ENCODE measurements around the gene CYP19A1. TPM values are rescaled to one million over a fixed set of nuclear protein-coding genes. Genes with fewer than 3 reads are reported as not detected.
A peak's percentile ranks its signal among the peaks of the same experiment; 100 is the strongest.

The CYP19A1 gene
- total and polyA plus RNA-seq, 7 experiments from 2014 or later, result 0.48 to 1.4 TPM; not detected in 5

DNA sequence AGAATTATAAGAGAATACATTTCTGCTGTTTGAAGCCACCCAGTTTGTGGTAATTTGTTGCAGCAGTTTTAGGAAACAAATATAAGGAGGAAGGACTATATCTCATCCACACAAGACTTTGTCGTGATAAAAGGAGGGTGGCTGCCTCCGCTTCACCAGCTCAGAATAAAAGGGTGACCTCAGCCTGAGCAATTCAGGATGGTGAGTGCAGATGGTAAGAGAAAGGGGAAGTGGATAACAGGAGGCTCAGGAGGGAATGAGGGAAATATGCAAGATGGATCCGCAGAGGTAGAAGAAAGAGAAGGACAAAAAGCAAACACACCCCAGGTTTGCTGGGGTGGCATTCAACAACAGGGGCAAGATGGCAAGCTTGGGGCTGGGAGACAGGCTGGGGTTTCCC lies 135.6 kb downstream of the CYP19A1 start:
- no peak overlapping the region for H3K27ac ChIP-seq (ENCODE audit: low read depth, low read length)
- H3K9me3 Mint-ChIP-seq, result no peaks in the 10 kb centered on the region
- no peaks in the 10 kb centered on the region for H3K27me3 ChIP-seq (ENCODE audit: control insufficient read depth in 2 of 2, insufficient read depth in 2 of 2, low read length in 2 of 2)
- DNase-seq, result no peak
- no peaks in the 10 kb centered on the region for H3K36me3 Mint-ChIP-seq
- H3K4me3 ChIP-seq (ENCODE audit: low read length), result no peak overlapping the region
- peaks cover 11 to 33% (median 28%) of the 10 kb centered on the region in 5 donors for H3K27me3 Mint-ChIP-seq
- ChIA-PET POLR2A (no interaction called here), CTCF (no interaction called here)
- no peaks in the 10 kb centered on the region for H3K36me3 ChIP-seq (ENCODE audit: control insufficient read depth in 2 of 3, insufficient read depth in 3 of 3, low read length in 3 of 3)
- no peak overlapping the region for H3K4me3 Mint-ChIP-seq
- peak; percentile 47 for ATAC-seq
- no peaks in the 10 kb centered on the region for H3K9me3 ChIP-seq (ENCODE audit: control insufficient read depth in 2 of 3, low read length in 3 of 3)
- intact Hi-C loops (cut with micrococcal nuclease), result no loop called here
- no peaks in the 10 kb centered on the region for H3K4me1 ChIP-seq (ENCODE audit: control insufficient read depth in 2 of 2, insufficient read depth in 2 of 2, low read length in 2 of 2)
- no peaks in the 10 kb centered on the region for H3K4me1 Mint-ChIP-seq
- no peak overlapping the region for H3K27ac Mint-ChIP-seq

DNA sequence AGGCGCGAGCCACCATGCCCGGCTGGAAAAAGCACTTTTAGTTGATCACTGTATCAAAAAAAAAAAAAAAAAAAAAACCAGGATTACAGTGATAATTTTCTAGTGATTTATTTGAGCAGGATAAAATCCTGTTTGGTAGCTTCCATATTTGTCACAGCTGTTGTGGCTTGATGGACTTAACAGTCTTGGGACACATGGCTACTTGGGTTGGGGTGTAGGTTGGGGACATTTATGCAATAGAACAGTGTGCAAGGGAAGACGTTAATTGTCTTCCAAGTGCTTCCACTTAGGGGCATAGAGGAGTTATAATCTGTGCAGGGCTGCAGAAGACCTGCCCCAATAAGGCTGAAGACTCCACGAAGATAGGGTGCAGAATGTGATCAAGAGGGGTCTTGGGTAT lies 136.8 kb downstream of the CYP19A1 start:
- Histone ChIP-seq H3K27me3 (ENCODE audit: control insufficient read depth in 2 of 2, insufficient read depth in 2 of 2, low read length in 2 of 2) (no peaks in the 10 kb centered on the region), H3K27ac (ENCODE audit: low read depth, low read length) (no peak overlapping the region), H3K4me1 (ENCODE audit: control insufficient read depth in 2 of 2, insufficient read depth in 2 of 2, low read length in 2 of 2) (no peaks in the 10 kb centered on the region), H3K4me3 (ENCODE audit: low read length) (no peak overlapping the region), H3K36me3 (ENCODE audit: control insufficient read depth in 2 of 3, insufficient read depth in 3 of 3, low read length in 3 of 3) (no peaks in the 10 kb centered on the region), H3K9me3 (ENCODE audit: control insufficient read depth in 2 of 3, low read length in 3 of 3) (no peaks in the 10 kb centered on the region)
- H3K36me3 Mint-ChIP-seq, result no peaks in the 10 kb centered on the region
- H3K27me3 Mint-ChIP-seq, result peaks cover 13 to 40% (median 29%) of the 10 kb centered on the region in 5 donors
- H3K4me1 Mint-ChIP-seq, result no peaks in the 10 kb centered on the region
- H3K4me3 Mint-ChIP-seq, result no peak overlapping the region
- POLR2A ChIA-PET, result no interaction called here
- intact Hi-C loops (cut with micrococcal nuclease), result no loop called here
- H3K27ac Mint-ChIP-seq, result no peak overlapping the region
- CTCF ChIA-PET, result no interaction called here
- no peak for ATAC-seq
- no peaks in the 10 kb centered on the region for H3K9me3 Mint-ChIP-seq
- DNase-seq, result no peak

DNA sequence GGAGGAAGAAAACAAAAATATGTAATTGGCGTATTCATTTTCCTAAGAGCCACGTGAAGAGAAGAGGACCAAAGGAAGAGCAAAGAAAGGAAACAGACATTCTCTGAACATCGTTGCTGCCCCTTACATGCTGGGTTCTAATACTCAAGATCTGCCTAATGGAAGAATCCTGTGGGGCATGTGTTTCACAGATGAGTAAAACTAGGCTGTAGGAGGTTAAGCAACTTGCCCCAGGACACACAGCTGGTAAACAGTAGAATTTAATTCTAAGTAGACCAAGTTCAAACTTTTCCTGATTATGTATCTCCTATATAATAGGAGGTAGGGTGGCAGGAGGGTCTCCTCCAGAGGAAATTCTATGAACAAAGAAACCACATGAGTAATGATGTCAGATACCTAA lies 137.6 kb downstream of the CYP19A1 start:
- intact Hi-C loops (cut with micrococcal nuclease), result no loop called here
- CTCF ChIA-PET, result no interaction called here

DNA sequence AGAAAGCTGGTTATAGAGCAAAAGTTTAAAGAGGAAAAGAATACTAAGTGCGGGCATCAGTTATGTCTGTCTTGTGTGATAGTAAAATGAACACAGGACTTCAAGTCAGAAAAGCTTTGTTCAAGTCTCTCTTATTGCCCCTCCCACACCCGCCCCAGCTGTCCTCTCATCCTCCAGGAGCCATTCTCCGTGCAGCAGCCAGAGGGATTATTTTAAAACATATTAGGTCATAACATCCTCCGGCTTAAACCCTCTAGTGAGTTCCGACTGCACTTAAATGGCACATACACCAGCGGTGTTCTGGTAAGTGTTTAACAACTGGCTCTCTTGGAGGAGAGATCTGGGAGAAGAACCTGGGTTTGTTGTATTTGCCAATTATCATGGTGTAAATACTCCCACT lies 138.9 kb downstream of the CYP19A1 start:
- Histone ChIP-seq H3K4me1 (ENCODE audit: control insufficient read depth in 2 of 2, insufficient read depth in 2 of 2, low read length in 2 of 2) (no peaks in the 10 kb centered on the region), H3K27ac (ENCODE audit: low read depth, low read length) (no peak overlapping the region), H3K4me3 (ENCODE audit: low read length) (no peak overlapping the region), H3K9me3 (ENCODE audit: control insufficient read depth in 2 of 3, low read length in 3 of 3) (no peaks in the 10 kb centered on the region), H3K27me3 (ENCODE audit: control insufficient read depth in 2 of 2, insufficient read depth in 2 of 2, low read length in 2 of 2) (no peaks in the 10 kb centered on the region), H3K36me3 (ENCODE audit: control insufficient read depth in 2 of 3, insufficient read depth in 3 of 3, low read length in 3 of 3) (no peaks in the 10 kb centered on the region)
- no peaks in the 10 kb centered on the region for H3K4me1 Mint-ChIP-seq
- H3K27me3 Mint-ChIP-seq, result peaks cover 13 to 49% (median 33%) of the 10 kb centered on the region in 5 donors
- DNase-seq, result no peak
- H3K36me3 Mint-ChIP-seq, result no peaks in the 10 kb centered on the region
- H3K4me3 Mint-ChIP-seq, result no peak overlapping the region
- peak overlapping the region in 1 of 9 donors; percentile 26 for H3K27ac Mint-ChIP-seq
- ATAC-seq, result no peak
- POLR2A ChIA-PET, result no interaction called here
- no peaks in the 10 kb centered on the region for H3K9me3 Mint-ChIP-seq
- intact Hi-C loops (cut with micrococcal nuclease), result no loop called here
- CTCF ChIA-PET, result no interaction called here

More for the DNA sequence above, 137.6 kb downstream of the CYP19A1 start:
- DNase-seq (no peak), ATAC-seq (no peak)
- H3K4me3 Mint-ChIP-seq, result no peak overlapping the region
- H3K4me1 ChIP-seq (ENCODE audit: control insufficient read depth in 2 of 2, insufficient read depth in 2 of 2, low read length in 2 of 2), result no peaks in the 10 kb centered on the region
- no peaks in the 10 kb centered on the region for H3K36me3 Mint-ChIP-seq
- no peak overlapping the region for H3K27ac ChIP-seq (ENCODE audit: low read depth, low read length)
- no peaks in the 10 kb centered on the region for H3K9me3 Mint-ChIP-seq
- H3K27me3 ChIP-seq (ENCODE audit: control insufficient read depth in 2 of 2, insufficient read depth in 2 of 2, low read length in 2 of 2), result no peaks in the 10 kb centered on the region
- H3K4me1 Mint-ChIP-seq, result no peaks in the 10 kb centered on the region
- H3K4me3 ChIP-seq (ENCODE audit: low read length), result no peak overlapping the region
- no peak overlapping the region for H3K27ac Mint-ChIP-seq
- H3K9me3 ChIP-seq (ENCODE audit: control insufficient read depth in 2 of 3, low read length in 3 of 3), result no peaks in the 10 kb centered on the region
- POLR2A ChIA-PET, result no interaction called here
- peaks cover 13 to 37% (median 30%) of the 10 kb centered on the region in 5 donors for H3K27me3 Mint-ChIP-seq
- no peaks in the 10 kb centered on the region for H3K36me3 ChIP-seq (ENCODE audit: control insufficient read depth in 2 of 3, insufficient read depth in 3 of 3, low read length in 3 of 3)

DNA sequence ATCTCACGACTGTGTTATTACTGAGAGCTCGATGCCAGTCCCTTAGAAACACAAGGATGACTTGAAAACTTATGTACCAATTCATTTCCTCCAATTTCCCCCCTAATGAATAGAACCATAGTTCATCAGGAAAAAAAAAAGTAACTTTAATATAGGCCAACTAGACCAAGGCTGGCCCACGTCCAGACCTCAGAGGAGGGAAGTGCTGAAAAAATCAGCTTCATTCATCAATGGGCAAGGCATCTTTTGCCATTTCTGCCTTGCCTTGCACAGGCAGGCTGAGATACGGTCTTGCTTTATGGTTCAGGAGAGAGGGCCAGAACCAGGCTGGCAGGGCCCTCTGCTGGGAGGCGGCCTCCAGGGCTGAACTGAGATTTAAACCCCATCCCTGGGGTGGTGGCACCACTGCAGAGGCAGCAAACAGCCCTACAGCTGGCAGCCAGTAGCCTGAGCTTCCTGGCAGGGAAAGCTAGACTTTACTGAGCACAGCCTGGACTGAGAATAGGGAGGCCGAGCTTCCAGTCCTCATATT lies 139.6 kb downstream of the CYP19A1 start:
- Mint-ChIP-seq H3K4me1 (no peaks in the 10 kb centered on the region), H3K27ac (no peak overlapping the region), H3K27me3 (peaks cover 15 to 56% (median 40%) of the 10 kb centered on the region in 5 donors), H3K4me3 (no peak overlapping the region), H3K36me3 (no peaks in the 10 kb centered on the region), H3K9me3 (no peaks in the 10 kb centered on the region)
- H3K36me3 ChIP-seq (ENCODE audit: control insufficient read depth in 2 of 3, insufficient read depth in 3 of 3, low read length in 3 of 3), result no peaks in the 10 kb centered on the region
- DNase-seq (no peak), ATAC-seq (no peak)
- ChIA-PET CTCF (interaction anchor here (0.6 kb wide), 1 partner anchor 35 kb away, joined by 3 read pairs; no protein-coding TSS in a partner anchor), POLR2A (no interaction called here)
- no peak overlapping the region for H3K27ac ChIP-seq (ENCODE audit: low read depth, low read length)
- H3K9me3 ChIP-seq (ENCODE audit: control insufficient read depth in 2 of 3, low read length in 3 of 3), result no peaks in the 10 kb centered on the region
- intact Hi-C loops (cut with micrococcal nuclease), result no loop called here
- no peaks in the 10 kb centered on the region for H3K4me1 ChIP-seq (ENCODE audit: control insufficient read depth in 2 of 2, insufficient read depth in 2 of 2, low read length in 2 of 2)
- H3K27me3 ChIP-seq (ENCODE audit: control insufficient read depth in 2 of 2, insufficient read depth in 2 of 2, low read length in 2 of 2), result no peaks in the 10 kb centered on the region
- no peak overlapping the region for H3K4me3 ChIP-seq (ENCODE audit: low read length)

DNA sequence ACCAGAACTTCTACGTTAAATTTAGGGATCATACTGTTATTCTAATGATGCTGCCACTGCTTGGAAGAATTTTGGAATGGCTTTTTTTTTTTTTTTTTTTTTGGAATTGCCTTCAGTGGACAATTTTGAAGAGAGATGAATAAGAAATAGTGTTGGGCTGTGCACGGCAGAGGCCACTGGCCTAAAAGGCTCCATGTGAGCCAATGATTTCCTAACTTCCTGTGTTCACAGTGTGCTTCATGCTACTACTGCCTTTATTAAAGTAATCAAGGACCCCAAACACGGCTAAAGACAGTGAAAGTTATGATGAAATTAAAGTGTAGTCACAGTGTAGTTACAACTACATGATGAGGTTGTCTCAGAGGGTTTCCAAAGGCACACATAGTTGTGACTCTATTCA lies 142.9 kb downstream of the CYP19A1 start:
- Histone ChIP-seq H3K4me3 (ENCODE audit: low read length) (no peak overlapping the region), H3K9me3 (ENCODE audit: control insufficient read depth in 2 of 3, low read length in 3 of 3) (no peaks in the 10 kb centered on the region), H3K27ac (ENCODE audit: low read depth, low read length) (no peak overlapping the region), H3K4me1 (ENCODE audit: control insufficient read depth in 2 of 2, insufficient read depth in 2 of 2, low read length in 2 of 2) (no peaks in the 10 kb centered on the region), H3K27me3 (ENCODE audit: control insufficient read depth in 2 of 2, insufficient read depth in 2 of 2, low read length in 2 of 2) (no peaks in the 10 kb centered on the region), H3K36me3 (ENCODE audit: control insufficient read depth in 2 of 3, insufficient read depth in 3 of 3, low read length in 3 of 3) (no peaks in the 10 kb centered on the region)
- intact Hi-C loops (cut with micrococcal nuclease), result no loop called here
- Mint-ChIP-seq H3K4me3 (no peak overlapping the region), H3K4me1 (peaks cover 0 to 4% (median 0%) of the 10 kb centered on the region in 7 donors), H3K36me3 (no peaks in the 10 kb centered on the region), H3K9me3 (no peaks in the 10 kb centered on the region), H3K27me3 (peaks cover 33 to 60% (median 56%) of the 10 kb centered on the region in 5 donors), H3K27ac (no peak overlapping the region)
- ATAC-seq (no peak), DNase-seq (no peak)
- ChIA-PET POLR2A (no interaction called here), CTCF (no interaction called here)

DNA sequence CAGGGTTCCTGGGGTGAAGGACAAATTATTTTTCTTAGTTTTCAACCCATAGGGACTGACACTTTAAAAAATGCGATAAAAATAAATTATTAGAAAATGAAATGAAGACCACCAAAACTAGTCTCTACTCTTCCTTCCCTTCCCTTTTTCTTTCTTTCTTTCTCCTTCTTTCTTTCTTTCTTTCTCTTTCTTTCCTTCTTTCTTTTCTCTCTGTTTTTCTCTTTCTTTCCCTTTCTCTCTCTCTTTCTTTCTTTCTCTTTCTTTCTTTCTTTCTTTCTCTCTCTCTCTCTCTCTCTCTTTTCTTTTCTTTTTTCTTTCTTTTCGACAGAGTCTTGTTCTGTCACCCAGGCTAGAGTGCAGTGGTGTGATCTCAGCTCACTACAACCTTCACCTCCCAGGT lies 144.4 kb downstream of the CYP19A1 start:
- no peak overlapping the region for H3K27ac Mint-ChIP-seq
- intact Hi-C loops (cut with micrococcal nuclease), result no loop called here
- POLR2A ChIA-PET, result no interaction called here

More for the DNA sequence above, 144.4 kb downstream of the CYP19A1 start:
- DNase-seq (no peak), ATAC-seq (no peak)
- Histone ChIP-seq H3K27me3 (ENCODE audit: control insufficient read depth in 2 of 2, insufficient read depth in 2 of 2, low read length in 2 of 2) (peaks cover 0 to 3% of the 10 kb centered on the region in 2 donors), H3K36me3 (ENCODE audit: control insufficient read depth in 2 of 3, insufficient read depth in 3 of 3, low read length in 3 of 3) (no peaks in the 10 kb centered on the region), H3K27ac (ENCODE audit: low read depth, low read length) (no peak overlapping the region), H3K9me3 (ENCODE audit: control insufficient read depth in 2 of 3, low read length in 3 of 3) (no peaks in the 10 kb centered on the region), H3K4me1 (ENCODE audit: control insufficient read depth in 2 of 2, insufficient read depth in 2 of 2, low read length in 2 of 2) (no peaks in the 10 kb centered on the region), H3K4me3 (ENCODE audit: low read length) (no peak overlapping the region)
- Mint-ChIP-seq H3K9me3 (no peaks in the 10 kb centered on the region), H3K4me1 (peaks cover 0 to 4% (median 0%) of the 10 kb centered on the region in 7 donors), H3K36me3 (no peaks in the 10 kb centered on the region), H3K27me3 (peaks cover 29 to 57% (median 51%) of the 10 kb centered on the region in 5 donors), H3K4me3 (no peak overlapping the region)
- CTCF ChIA-PET, result interaction anchor here (0.8 kb wide), 1 partner anchor 30 kb away, joined by 3 read pairs; no protein-coding TSS in a partner anchor

All from naive thymus-derived CD4-positive, alpha-beta T cell (primary cell).